SKM-1 treated with dmso at 0.1 percent for 144 hours (cell line): ENCODE results near the gene CRYL1.
A peak's percentile ranks its signal among the peaks of the same experiment; 100 is the strongest.

ENCODE experiments used
- DNase-seq: peaks from one replicate; lab custom pipeline; 2025; ENCODE audit not compliant: unreplicated experiment; lab: John Stamatoyannopoulos, UW

The CRYL1 gene

DNA sequence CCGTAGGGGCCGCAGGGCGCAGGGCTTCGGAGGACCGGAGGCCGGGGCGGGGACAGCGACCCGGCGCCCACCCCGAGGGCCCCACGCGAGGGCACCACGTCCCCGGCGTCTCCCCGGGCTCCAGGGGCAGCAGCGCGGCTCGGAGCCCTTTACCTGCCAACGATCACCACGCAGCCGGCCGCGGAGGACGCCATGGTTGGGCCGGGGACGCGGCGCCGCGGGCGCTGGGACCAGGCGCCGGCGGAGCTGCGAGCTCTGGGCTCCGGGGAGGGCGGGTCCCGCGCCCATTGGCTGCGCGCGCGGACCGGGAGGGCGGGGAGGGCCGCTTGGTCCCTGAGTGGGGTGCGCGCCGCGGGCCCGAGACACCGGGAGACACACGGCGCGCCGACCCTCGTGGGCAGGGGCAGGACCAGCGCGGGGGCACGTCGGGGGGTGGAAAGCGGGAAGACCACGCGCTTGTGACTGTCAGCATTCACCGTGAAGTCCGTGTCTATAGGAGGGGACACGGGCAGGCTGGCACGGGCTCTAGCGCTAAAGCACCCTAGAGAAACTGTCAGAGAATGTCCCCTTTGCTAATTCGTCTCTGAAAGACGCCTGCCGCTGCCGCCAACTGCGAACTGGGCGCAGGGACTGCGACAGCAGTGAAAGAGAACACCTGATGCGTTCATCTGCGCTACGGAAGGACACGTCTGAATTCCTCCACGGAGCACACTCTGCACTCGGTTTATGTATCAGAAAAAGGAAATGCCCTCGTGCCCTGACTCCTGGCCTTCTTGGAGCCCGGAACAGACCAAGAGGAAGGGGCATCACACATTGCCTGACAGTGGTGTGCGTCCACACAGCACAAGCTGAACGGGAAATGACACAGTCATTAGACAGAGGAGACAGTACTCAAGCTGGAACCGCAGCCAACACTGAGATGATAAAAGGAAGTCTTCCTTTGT, at the start of gene CRYL1:
TSS of gene CRYL1 (minus strand) at position 257 of the 944 bp plus-strand sequence. CDS start at position 194, 63 bp downstream.
- peak; percentile 68 for DNase-seq

GRCh38 chr13:20573636-20574035, 48.0 kb upstream of the CRYL1 start:
- DNase-seq = no peak

DNA sequence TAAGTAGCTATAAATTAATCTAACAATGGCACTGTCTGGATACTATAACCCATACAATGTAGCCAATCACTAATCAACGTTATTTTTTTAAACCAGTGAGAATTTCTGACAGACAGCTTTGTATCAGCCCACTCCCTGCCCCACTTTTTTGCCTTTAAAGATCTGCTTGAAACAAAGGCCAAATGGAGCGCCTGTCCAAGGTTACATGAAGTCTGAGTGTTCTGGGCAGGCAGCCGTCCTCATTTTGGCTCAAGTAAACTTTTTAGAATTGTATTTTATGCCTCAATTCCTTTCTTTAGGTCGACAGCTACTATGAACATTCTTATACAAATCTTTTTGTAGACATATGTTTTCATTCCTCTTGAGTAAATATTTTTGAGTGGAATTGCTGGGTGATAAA, 47.5 kb upstream of the CRYL1 start:
- no peak for DNase-seq

GRCh38 chr13:20571676-20572075, 46.0 kb upstream of the CRYL1 start:
- DNase-seq = no peak

GRCh38 chr13:20570517-20570916, 44.9 kb upstream of the CRYL1 start:
- DNase-seq = no peak

- DNase-seq = no peak
Measured at GRCh38 chr13:20567881-20568528, 42.3 kb upstream of the CRYL1 start.

GRCh38 chr13:20566898-20567874, 41.5 kb upstream of the CRYL1 start, which contains the start of gene IFT88:
Gene IFT88, plus strand, starts transcription at chr13:20567157. Its CDS starts 7,229 bp downstream, at chr13:20574386.
- peak; percentile 79 for DNase-seq

GRCh38 chr13:20566468-20566897, 40.8 kb upstream of the CRYL1 start:
- DNase-seq = peak; percentile 51

- no peak for DNase-seq
Measured at GRCh38 chr13:20565115-20565736, 39.6 kb upstream of the CRYL1 start.

DNA sequence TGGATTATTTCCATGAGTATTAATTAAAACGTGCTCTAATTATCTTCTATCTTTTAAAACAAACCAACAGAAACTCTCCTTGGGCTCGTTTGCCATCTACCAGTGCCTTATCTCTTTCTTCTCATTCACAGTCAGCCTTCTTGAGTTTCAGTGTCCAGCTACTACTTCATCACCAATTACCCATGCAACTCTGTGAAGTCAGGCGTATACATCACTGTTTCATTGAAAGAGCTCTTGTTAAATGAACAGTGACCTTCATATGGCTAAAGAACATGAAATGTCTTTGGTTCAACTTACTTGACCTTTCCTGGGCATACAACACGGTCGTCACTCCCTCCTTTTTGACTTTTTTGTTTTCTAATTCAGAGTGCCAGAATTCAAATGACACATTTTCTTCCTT, 36.1 kb upstream of the CRYL1 start:
- no peak for DNase-seq

GRCh38 chr13:20559659-20560356, 34.2 kb upstream of the CRYL1 start:
- no peak for DNase-seq

DNA sequence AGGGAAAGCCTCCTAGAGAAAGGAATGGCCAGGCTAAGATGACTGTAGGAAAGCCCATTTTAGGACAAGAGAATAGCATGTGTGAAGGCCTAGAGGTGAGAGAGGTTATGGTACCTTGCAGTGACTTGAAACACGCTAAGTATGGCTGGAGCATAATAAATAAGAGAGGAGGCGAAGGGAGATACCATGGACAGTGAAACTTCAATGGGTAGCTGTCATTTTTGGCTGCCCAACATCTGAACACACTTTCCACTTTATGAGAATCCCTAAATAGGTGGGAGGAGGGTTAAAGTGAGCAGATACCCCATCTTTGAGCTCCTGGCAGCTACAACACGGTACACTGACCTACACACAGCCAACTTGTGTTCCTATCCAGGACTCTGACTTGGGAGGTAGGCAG, 33.3 kb upstream of the CRYL1 start:
- no peak for DNase-seq

GRCh38 chr13:20553311-20553710, 27.7 kb upstream of the CRYL1 start:
- no peak for DNase-seq

DNA sequence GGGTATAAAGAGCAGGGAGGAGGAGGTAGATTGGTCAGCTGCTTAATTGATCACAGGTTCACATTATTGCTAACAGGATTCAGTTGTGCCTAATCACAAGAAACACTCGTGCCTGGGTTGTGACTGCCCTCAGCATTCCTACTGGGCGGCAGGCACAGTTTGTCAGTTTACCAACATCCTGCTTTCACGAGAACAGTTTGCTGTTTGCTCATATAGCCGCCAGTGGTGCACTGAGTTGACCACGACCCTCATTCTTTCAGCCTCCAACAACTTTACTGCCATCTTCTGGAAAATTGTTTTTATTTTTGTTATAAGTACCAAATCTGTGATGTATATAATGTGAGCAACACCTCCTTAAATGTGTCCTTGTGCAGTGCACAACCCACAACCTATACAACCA, 25.1 kb upstream of the CRYL1 start:
- DNase-seq = no peak

- no peak for DNase-seq
Measured at GRCh38 chr13:20547479-20547908, 21.8 kb upstream of the CRYL1 start.

DNA sequence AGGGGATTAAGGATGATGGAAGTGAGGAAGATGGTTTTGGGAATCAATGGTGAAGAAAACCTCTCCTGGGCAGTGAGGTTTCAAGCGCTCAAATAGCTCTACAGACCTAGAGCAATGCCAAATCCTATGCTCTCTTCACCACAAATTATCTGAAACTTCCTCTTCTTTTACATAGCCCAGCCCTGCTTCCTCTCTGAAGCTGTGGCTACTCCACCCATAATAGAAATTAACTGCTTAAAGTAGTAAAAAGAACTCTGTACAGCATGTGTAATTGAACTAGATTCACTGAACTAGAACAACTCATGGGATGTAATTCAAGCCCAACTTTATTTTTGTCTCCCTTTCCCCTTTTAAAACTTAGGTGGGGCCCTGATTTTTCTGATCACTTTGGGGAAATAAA, 20.9 kb upstream of the CRYL1 start:
- DNase-seq = peak; percentile 90

- DNase-seq = peak; percentile 26
Measured at GRCh38 chr13:20544201-20544923, 18.7 kb upstream of the CRYL1 start.

GRCh38 chr13:20536992-20537391, 11.3 kb upstream of the CRYL1 start:
- no peak for DNase-seq

DNA sequence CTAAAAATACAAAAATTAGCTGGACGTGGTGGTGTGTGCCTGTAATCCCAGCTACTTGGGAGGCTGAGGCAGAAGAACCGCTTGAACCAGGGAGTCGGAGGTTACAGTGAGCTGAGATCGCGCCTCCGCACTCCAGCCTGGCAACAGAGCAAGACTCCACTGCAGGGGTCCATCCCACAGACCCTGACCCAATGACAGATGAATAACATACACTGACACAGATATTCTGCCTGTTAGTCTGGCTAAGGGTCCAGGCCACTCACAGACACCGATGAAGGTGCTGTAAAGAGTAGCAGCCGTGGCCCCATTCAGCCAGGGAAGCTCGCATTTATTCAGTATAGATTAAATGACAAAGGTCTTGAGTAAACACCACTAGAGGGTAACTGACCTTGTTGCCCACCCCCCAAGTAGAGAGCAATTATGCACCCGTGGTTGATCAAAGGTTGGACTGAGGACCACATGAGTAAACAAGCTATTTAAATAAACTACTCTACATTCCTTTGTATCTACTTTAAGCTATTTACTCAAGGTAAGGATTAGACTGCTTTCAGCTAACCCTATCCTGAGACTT, 8.5 kb upstream of the CRYL1 start:
- DNase-seq = no peak
